GM13977 (cell line): ENCODE data around the gene ZBTB32.

Source experiments
- DNase-seq: peaks from one replicate; pipeline ENCODE4 v3.0.0; 2012; ENCODE audit warnings: low spot score
- in situ Hi-C: fragments of 300-500 bp; cut with MboI; formaldehyde crosslinking; loops from one replicate; pipeline ENCODE4 v1.12.0; 2022; ENCODE audit warnings: low sequenced_read_pairs, low pct_unique_long_range_greater_than_20kb, mixed read lengths, inconsistent platforms; ENCODE audit not compliant: unreplicated experiment
- TF ChIP-seq, protein P1 (sequence below): IDR thresholded peaks from 2 replicates; pipeline ENCODE4 v1.5.1; 2012; ENCODE audit warnings: mild to moderate bottlenecking, control low read depth; ENCODE audit not compliant: insufficient read depth; ENCODE audit errors: extremely low read depth, missing control alignments

The ZBTB32 gene

DNA sequence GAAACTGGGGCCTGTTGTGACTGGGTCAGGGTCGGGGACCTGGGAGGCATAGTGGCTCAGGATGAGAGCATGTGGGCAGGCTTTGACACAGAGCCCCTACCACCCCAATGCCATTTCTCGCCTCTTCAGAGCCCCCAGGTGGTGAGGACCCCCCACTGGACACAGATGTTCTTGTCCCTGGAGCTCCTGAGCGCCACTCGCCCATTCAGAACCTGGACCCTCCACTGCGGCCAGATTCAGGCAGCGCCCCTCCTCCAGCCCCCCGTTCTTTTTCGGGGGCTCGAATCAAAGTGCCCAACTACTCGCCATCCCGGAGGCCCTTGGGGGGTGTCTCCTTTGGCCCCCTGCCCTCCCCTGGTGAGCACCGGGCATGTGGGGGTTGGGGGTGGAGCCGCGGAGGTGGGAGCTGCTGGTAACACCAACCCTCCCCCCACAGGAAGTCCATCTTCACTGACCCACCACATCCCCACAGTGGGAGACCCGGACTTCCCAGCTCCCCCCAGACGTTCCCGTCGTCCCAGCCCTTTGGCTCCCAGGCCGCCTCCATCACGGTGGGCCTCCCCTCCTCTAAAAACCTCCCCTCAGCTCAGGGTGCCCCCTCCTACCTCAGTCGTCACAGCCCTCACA lies 27.5 kb downstream of the ZBTB32 start:
- TF ChIP-seq, protein P1, sequence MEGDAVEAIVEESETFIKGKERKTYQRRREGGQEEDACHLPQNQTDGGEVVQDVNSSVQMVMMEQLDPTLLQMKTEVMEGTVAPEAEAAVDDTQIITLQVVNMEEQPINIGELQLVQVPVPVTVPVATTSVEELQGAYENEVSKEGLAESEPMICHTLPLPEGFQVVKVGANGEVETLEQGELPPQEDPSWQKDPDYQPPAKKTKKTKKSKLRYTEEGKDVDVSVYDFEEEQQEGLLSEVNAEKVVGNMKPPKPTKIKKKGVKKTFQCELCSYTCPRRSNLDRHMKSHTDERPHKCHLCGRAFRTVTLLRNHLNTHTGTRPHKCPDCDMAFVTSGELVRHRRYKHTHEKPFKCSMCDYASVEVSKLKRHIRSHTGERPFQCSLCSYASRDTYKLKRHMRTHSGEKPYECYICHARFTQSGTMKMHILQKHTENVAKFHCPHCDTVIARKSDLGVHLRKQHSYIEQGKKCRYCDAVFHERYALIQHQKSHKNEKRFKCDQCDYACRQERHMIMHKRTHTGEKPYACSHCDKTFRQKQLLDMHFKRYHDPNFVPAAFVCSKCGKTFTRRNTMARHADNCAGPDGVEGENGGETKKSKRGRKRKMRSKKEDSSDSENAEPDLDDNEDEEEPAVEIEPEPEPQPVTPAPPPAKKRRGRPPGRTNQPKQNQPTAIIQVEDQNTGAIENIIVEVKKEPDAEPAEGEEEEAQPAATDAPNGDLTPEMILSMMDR = no peak
- in situ Hi-C loops = no loop called here
- DNase-seq = no peak

DNA sequence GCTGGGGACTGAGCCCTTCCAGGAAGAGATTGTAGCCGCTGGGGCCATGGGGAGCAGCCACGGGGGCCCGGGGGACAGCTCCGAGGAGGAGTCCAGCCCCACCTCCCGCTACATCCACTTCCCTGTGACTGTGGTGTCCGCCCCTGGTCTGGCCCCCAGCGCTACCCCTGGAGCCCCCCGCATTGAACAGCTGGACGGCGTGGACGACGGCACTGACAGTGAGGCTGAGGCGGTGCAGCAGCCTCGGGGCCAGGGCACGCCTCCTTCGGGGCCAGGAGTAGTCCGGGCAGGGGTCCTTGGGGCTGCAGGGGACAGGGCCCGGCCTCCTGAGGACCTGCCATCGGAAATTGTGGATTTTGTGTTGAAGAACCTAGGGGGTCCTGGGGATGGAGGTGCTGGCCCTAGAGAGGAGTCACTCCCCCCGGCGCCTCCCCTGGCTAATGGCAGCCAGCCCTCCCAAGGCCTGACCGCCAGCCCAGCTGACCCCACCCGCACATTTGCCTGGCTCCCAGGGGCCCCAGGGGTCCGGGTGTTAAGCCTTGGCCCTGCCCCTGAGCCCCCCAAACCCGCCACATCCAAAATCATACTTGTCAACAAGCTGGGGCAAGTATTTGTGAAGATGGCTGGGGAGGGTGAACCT lies 28.3 kb downstream of the ZBTB32 start:
- peak; percentile 17 for DNase-seq
- in situ Hi-C loops = no loop called here
- TF ChIP-seq, protein P1 = no peak

DNA sequence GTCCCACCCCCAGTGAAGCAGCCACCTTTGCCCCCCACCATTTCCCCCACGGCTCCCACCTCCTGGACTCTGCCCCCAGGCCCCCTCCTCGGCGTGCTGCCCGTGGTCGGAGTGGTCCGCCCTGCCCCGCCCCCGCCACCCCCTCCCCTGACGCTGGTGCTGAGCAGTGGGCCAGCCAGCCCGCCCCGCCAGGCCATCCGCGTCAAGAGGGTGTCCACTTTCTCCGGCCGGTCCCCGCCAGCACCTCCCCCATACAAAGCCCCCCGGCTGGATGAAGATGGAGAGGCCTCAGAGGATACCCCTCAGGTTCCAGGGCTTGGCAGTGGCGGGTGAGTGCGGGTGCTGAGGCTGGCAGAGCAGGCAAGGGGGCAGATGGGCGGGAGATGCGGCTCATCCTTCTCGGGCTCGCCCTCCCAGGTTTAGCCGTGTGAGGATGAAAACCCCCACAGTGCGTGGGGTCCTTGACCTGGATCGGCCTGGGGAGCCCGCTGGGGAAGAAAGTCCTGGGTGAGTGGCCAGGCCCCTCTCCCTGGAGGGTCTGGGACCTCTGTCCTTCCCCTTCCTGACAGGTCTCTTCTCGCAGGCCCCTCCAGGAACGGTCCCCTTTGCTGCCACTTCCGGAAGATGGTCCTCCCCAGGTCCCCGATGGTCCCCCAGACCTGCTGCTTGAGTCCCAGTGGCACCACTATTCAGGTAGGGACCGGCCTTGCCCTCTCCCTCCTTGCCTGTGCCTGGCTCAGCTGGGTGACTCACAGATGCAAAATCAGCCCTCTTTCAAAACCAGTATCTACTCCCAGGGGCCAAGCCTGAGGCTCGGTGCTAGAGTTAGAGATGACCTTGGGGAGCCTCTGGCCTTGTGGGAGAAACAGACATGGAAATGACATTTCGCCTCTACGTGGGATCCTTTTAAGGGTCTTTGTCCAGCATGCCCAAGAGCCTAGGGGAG lies 29.1 kb downstream of the ZBTB32 start:
- TF ChIP-seq, protein P1 = no peak
- in situ Hi-C loops = no loop called here

DNA sequence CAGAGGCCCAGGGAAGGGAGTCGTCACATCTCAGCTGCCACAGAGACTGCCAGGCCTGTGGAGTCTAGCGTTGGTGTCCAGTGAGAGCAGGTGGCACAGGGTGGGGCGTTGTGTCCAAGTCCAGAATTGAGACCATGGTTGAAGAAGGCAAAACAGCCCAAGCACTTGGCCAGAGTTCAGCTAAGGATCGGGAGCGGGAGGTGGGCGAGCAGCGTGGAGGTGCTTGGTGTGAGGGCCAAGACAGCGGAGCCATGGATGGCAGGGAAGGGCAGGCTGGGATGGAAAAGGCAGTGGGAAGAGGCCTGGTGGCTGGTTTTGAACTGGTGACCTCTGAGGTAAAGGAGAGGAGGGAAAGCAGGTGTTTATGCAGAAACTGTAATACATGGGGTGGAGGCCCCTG lies 29.9 kb downstream of the ZBTB32 start:
- TF ChIP-seq, protein P1 = no peak
- peak; percentile 16 for DNase-seq
- in situ Hi-C loops = no loop called here

More for the DNA sequence above, 29.1 kb downstream of the ZBTB32 start:
- peak; percentile 23 for DNase-seq

DNA sequence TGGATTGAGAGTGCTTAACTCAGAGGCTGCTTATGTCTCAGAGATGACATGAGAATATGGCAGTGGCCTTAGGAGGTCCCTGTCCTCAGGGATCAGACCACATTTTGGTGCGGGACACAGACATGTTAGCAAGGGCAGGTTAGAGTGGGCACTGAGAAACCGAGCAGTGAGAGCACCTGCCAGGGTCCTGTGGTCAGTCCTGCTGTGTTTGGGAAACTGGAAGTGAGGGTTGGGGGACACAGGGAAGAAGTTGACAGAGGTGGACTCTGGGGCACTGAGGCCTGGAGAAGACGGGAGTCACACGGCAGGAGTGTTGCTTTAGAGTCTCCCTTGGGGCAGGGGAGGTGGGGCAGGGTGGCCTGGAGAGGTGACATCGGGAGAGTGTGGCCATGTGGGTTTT lies 30.5 kb downstream of the ZBTB32 start:
- TF ChIP-seq, protein P1 = no peak
- in situ Hi-C loops = no loop called here
- DNase-seq = peak; percentile 15
